Liver (tissue), 9 donors: ENCODE results near the gene TACR1. TPM values are rescaled to one million over a fixed set of nuclear protein-coding genes. Genes with fewer than 3 reads are reported as not detected.
"Not testable (repeated sequence)": the region's sequence is repeated elsewhere in the genome, so short reads cannot be mapped to it uniquely, and the experiment has no call there.

Source experiments
- DNase-seq: peaks from one replicate; pipeline ENCODE4 v3.0.0-alpha.2; 2017; ENCODE audit warnings: low spot score
- H3K27ac ChIP-seq, 2 donors: one replicate each; pipeline ENCODE4 v1.7.0; 2013; ENCODE audit warnings: inconsistent platforms in 2 of 2, low read length in 2 of 2, control low read depth in 1 of 2, low read depth in 1 of 2, mild to moderate bottlenecking in 1 of 2
- H3K27me3 ChIP-seq, 4 donors: one replicate each; pipeline versions ENCODE4 v1.6.1 to v1.7.0; 2013; ENCODE audit warnings: low read length in 3 of 4, inconsistent platforms in 1 of 4, mild to moderate bottlenecking in 1 of 4, moderate library complexity in 1 of 4; ENCODE audit not compliant: control insufficient read depth in 4 of 4, insufficient read depth in 4 of 4
- H3K36me3 ChIP-seq, 4 donors: one replicate each; pipeline versions ENCODE4 v1.6.1 to v1.7.0; 2013; ENCODE audit warnings: low read length in 3 of 4, mild to moderate bottlenecking in 3 of 4, low read depth in 1 of 4, moderate library complexity in 1 of 4; ENCODE audit not compliant: control insufficient read depth in 4 of 4, insufficient read depth in 3 of 4
- H3K4me1 ChIP-seq, 4 donors: one replicate each; pipeline versions ENCODE4 v1.6.1 to v1.7.0; 2013; ENCODE audit warnings: low read length in 3 of 4, mild to moderate bottlenecking in 3 of 4, moderate library complexity in 1 of 4; ENCODE audit not compliant: control insufficient read depth in 4 of 4, insufficient read depth in 4 of 4
- H3K4me3 ChIP-seq, 3 donors: one replicate each; pipeline versions ENCODE4 v1.6.1 to v1.7.0; 2013; ENCODE audit warnings: low read length in 3 of 3, control low read depth in 1 of 3, low read depth in 1 of 3, mild to moderate bottlenecking in 1 of 3
- H3K9ac ChIP-seq, 2 donors: one replicate each; pipeline ENCODE4 v1.7.0; 2013; ENCODE audit warnings: low read length in 2 of 2, mild to moderate bottlenecking in 2 of 2, moderate library complexity in 2 of 2, control low read depth in 1 of 2, low read depth in 1 of 2
- H3K9me3 ChIP-seq, 4 donors: one replicate each; pipeline versions ENCODE4 v1.6.1 to v1.7.0; 2013; ENCODE audit warnings: low read length in 3 of 4; ENCODE audit not compliant: control insufficient read depth in 4 of 4
- EGR1 ChIP-seq, 2 donors: IDR thresholded peaks; 2 replicates each; pipeline ENCODE4 v1.6.1; 2016 to 2018; ENCODE audit warnings: antibody characterized with exemption in 2 of 2, low read depth in 2 of 2
- FOXA1 ChIP-seq: IDR thresholded peaks from 2 replicates; pipeline ENCODE4 v1.6.1; 2016; ENCODE audit warnings: antibody characterized with exemption
- FOXA2 ChIP-seq: IDR thresholded peaks from 2 replicates; pipeline ENCODE4 v1.6.1; 2016; ENCODE audit warnings: antibody characterized with exemption
- HNF4A ChIP-seq, 2 donors: conservative IDR thresholded peaks; 2 replicates each; pipeline ENCODE4 v1.6.1; 2016; ENCODE audit warnings: antibody characterized with exemption in 2 of 2, mild to moderate bottlenecking in 2 of 2
- HNF4G ChIP-seq: IDR thresholded peaks from 2 replicates; pipeline ENCODE4 v1.6.1; 2016; ENCODE audit warnings: antibody characterized with exemption
- JUND ChIP-seq, 2 donors: IDR thresholded peaks; 2 replicates each; pipeline ENCODE4 v1.6.1; 2016; ENCODE audit warnings: antibody characterized with exemption in 2 of 2
- NR2F2 ChIP-seq: IDR thresholded peaks from 2 replicates; pipeline ENCODE4 v1.6.1; 2016; ENCODE audit warnings: antibody characterized with exemption
- RAD21 ChIP-seq, 2 donors: IDR thresholded peaks; 2 replicates each; pipeline ENCODE4 v1.6.1; 2016; ENCODE audit warnings: antibody characterized with exemption in 2 of 2, mild to moderate bottlenecking in 2 of 2
- RXRA ChIP-seq, 2 donors: IDR thresholded peaks; 2 replicates each; pipeline ENCODE4 v1.6.1; 2017 to 2018; ENCODE audit warnings: antibody characterized with exemption in 2 of 2, mild to moderate bottlenecking in 1 of 2
- TAF1 ChIP-seq: conservative IDR thresholded peaks from 2 replicates; pipeline ENCODE4 v1.6.1; 2016; ENCODE audit warnings: antibody characterized with exemption, mild to moderate bottlenecking
- YY1 ChIP-seq: IDR thresholded peaks from 2 replicates; pipeline ENCODE4 v1.6.1; 2016; ENCODE audit warnings: antibody characterized with exemption, mild to moderate bottlenecking
- WGBS: extraction: QIAGEN DNeasy Blood & Tissue Kit; methylation state at CpG from one replicate; pipeline ENCODE4 v1.1.7; 2013; 5-methylcytosine and 5-hydroxymethylcytosine counted together
- polyA plus RNA-seq, 2 donors: library from polyadenylated mRNA; stranded (reverse) in 1 of 2; unstranded in 1 of 2; fragments of 200-250 nt in 1 of 2; fragments of >200 nt in 1 of 2; fragmentation: Nextera tagmentation in 1 of 2; extraction: Ambion mirVana in 1 of 2; gene quantifications; one replicate each; pipeline versions ENCODE4 v1.2.1 to v1.2.3, GENCODE V29; 2013 to 2015
- total RNA-seq, 2 donors: library from RNA; depleted of rRNA; stranded (reverse); fragments of >200 nt; gene quantifications; one replicate each; pipeline ENCODE4 v1.2.3, GENCODE V29; 2014
- TF ChIP-seq, protein P1 (sequence below): IDR thresholded peaks from 2 replicates; pipeline ENCODE4 v1.6.1; 2016; ENCODE audit warnings: antibody characterized with exemption, mild to moderate bottlenecking
- TF ChIP-seq, protein P2 (sequence below): fragments of 150-350 bp; IDR thresholded peaks from 2 replicates; pipeline ENCODE4 v1.5.1; 2017; ENCODE audit warnings: improper control_type of control experiment, low read depth, low read length; ENCODE audit not compliant: missing input control
- TF ChIP-seq, protein P3 (sequence below): IDR thresholded peaks from 2 replicates; pipeline ENCODE4 v1.6.1; 2016; ENCODE audit warnings: antibody characterized with exemption
- donor health status: healthy.
- donor health status: healthy.
- donor health status: healthy.
- donor health status: healthy.
- donor health status: healthy.

TACR1 gene
- total and polyA plus RNA-seq, 4 donors = 0.02 to 0.84 (median 0.14) TPM; not detected in 1

DNA sequence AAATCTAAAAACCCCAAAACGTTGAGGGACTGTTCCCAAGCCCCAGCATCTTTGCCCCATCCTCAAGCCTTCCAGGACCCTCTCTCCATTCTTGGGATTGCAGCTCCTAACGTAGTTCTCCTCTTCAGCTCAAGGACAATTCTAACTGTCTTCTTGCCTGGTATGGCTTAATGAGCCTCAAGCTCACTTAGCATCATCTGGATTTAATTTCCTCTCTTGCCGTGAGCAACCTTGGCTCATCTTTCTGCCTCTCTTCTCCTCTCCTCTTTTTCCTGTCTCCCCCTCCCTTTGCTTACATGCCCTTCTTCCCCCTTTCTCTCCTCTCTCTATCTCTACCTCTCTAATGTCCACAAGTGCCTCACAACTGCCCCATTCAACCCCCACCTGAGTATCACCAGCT lies 44.2 kb downstream of the TACR1 start:
- DNase-seq = no peak
- no peaks in the 10 kb centered on the region for H3K9me3 ChIP-seq
- TF ChIP-seq, protein P1, sequence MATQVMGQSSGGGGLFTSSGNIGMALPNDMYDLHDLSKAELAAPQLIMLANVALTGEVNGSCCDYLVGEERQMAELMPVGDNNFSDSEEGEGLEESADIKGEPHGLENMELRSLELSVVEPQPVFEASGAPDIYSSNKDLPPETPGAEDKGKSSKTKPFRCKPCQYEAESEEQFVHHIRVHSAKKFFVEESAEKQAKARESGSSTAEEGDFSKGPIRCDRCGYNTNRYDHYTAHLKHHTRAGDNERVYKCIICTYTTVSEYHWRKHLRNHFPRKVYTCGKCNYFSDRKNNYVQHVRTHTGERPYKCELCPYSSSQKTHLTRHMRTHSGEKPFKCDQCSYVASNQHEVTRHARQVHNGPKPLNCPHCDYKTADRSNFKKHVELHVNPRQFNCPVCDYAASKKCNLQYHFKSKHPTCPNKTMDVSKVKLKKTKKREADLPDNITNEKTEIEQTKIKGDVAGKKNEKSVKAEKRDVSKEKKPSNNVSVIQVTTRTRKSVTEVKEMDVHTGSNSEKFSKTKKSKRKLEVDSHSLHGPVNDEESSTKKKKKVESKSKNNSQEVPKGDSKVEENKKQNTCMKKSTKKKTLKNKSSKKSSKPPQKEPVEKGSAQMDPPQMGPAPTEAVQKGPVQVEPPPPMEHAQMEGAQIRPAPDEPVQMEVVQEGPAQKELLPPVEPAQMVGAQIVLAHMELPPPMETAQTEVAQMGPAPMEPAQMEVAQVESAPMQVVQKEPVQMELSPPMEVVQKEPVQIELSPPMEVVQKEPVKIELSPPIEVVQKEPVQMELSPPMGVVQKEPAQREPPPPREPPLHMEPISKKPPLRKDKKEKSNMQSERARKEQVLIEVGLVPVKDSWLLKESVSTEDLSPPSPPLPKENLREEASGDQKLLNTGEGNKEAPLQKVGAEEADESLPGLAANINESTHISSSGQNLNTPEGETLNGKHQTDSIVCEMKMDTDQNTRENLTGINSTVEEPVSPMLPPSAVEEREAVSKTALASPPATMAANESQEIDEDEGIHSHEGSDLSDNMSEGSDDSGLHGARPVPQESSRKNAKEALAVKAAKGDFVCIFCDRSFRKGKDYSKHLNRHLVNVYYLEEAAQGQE = no peak
- peaks cover 5 to 24% (median 16%) of the 10 kb centered on the region in 4 donors for H3K4me1 ChIP-seq
- H3K9ac ChIP-seq = no peak overlapping the region
- peaks cover 0 to 3% (median 0%) of the 10 kb centered on the region in 4 donors for H3K27me3 ChIP-seq
- 63% methylated on average over 3 of the region's 3 CpGs for WGBS
- H3K4me3 ChIP-seq = no peak overlapping the region
- no peak overlapping the region for H3K27ac ChIP-seq
- no peaks in the 10 kb centered on the region for H3K36me3 ChIP-seq

- Histone ChIP-seq H3K27me3 (peaks cover 0 to 3% (median 0%) of the 10 kb centered on the region in 4 donors), H3K4me3 (no peak overlapping the region), H3K4me1 (peaks cover 5 to 24% (median 16%) of the 10 kb centered on the region in 4 donors), H3K36me3 (no peaks in the 10 kb centered on the region), H3K27ac (no peak overlapping the region), H3K9ac (no peak overlapping the region), H3K9me3 (no peaks in the 10 kb centered on the region)
- WGBS = 29% methylated on average over 1 of the region's 1 CpG
- no peak for DNase-seq
- peak; percentile 23 for TF ChIP-seq HNF4G
- peak; percentile 17 for TF ChIP-seq NR2F2
- TF ChIP-seq, protein P2, sequence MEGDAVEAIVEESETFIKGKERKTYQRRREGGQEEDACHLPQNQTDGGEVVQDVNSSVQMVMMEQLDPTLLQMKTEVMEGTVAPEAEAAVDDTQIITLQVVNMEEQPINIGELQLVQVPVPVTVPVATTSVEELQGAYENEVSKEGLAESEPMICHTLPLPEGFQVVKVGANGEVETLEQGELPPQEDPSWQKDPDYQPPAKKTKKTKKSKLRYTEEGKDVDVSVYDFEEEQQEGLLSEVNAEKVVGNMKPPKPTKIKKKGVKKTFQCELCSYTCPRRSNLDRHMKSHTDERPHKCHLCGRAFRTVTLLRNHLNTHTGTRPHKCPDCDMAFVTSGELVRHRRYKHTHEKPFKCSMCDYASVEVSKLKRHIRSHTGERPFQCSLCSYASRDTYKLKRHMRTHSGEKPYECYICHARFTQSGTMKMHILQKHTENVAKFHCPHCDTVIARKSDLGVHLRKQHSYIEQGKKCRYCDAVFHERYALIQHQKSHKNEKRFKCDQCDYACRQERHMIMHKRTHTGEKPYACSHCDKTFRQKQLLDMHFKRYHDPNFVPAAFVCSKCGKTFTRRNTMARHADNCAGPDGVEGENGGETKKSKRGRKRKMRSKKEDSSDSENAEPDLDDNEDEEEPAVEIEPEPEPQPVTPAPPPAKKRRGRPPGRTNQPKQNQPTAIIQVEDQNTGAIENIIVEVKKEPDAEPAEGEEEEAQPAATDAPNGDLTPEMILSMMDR = no peak
- TF ChIP-seq FOXA1 = peak; percentile 99
- peak; percentile 32 for TF ChIP-seq YY1
- TF ChIP-seq JUND (IDR thresholded peaks at IDR 0.05) = peak; percentile 64 to 74
- TF ChIP-seq, protein P1 = no peak
- TF ChIP-seq EGR1 (IDR thresholded peaks at IDR 0.05; ENCODE audit: low read depth in 2 of 2) = no peak
- TF ChIP-seq, protein P3, sequence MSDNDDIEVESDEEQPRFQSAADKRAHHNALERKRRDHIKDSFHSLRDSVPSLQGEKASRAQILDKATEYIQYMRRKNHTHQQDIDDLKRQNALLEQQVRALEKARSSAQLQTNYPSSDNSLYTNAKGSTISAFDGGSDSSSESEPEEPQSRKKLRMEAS = peak; percentile 33
- peak; percentile 100 for TF ChIP-seq FOXA2
- TF ChIP-seq HNF4A (conservative IDR thresholded peaks at IDR 0.05) = peak; percentile 75 to 80
- peak; percentile 5 to 21 for TF ChIP-seq RAD21 (IDR thresholded peaks at IDR 0.05)
- TF ChIP-seq RXRA (IDR thresholded peaks at IDR 0.05) = peak; percentile 65 to 69
- TF ChIP-seq TAF1 = no peak
Observed at GRCh38 chr2:75153221-75153620, 46.1 kb downstream of the TACR1 start.

- H3K9ac ChIP-seq, H3K27me3 ChIP-seq, H3K36me3 ChIP-seq, H3K4me3 ChIP-seq, DNase-seq, H3K9me3 ChIP-seq, H3K27ac ChIP-seq: not testable (repeated sequence)
- peaks cover 5 to 24% (median 16%) of the 10 kb centered on the region in 4 donors for H3K4me1 ChIP-seq
- WGBS = 88% methylated on average over 3 of the region's 3 CpGs
Observed at GRCh38 chr2:75152243-75152642, 47.1 kb downstream of the TACR1 start.

GRCh38 chr2:75147884-75148283 lies 51.4 kb downstream of the TACR1 start:
- not testable (repeated sequence) for H3K4me1 ChIP-seq, H3K27me3 ChIP-seq, H3K4me3 ChIP-seq, H3K27ac ChIP-seq, H3K9ac ChIP-seq, H3K9me3 ChIP-seq, DNase-seq, H3K36me3 ChIP-seq
- 93% methylated on average over 6 of the region's 6 CpGs for WGBS
